GM12864 (cell line): ENCODE data around the gene ETV5.

ENCODE experiments used
- DNase-seq: peaks from one replicate; pipeline ENCODE4 v3.0.0-alpha.2; 2011; ENCODE audit warnings: low read depth
- H3K4me3 ChIP-seq: 2 replicates; pipeline ENCODE4 v1.5.1; 2011; ENCODE audit warnings: mild to moderate bottlenecking, low read depth, low read length, control low read depth
- CTCF ChIP-seq: IDR thresholded peaks from 2 replicates; pipeline ENCODE4 v1.5.1; 2011; ENCODE audit warnings: low read depth, mild to moderate bottlenecking, moderate library complexity, low read length, control low read depth, inconsistent platforms; ENCODE audit errors: missing control alignments

ETV5 gene

GRCh38 chr3:186149319-186149960, 40.6 kb upstream of the ETV5 start:
- no peak overlapping the region for H3K4me3 ChIP-seq
- DNase-seq: no peak
- no peak for TF ChIP-seq CTCF

- no peak for TF ChIP-seq CTCF
- DNase-seq: no peak
- H3K4me3 ChIP-seq: no peak overlapping the region
These were observed 35.4 kb upstream of the ETV5 start for GRCh38 chr3:186144257-186144656.

GRCh38 chr3:186143250-186143649, 34.4 kb upstream of the ETV5 start:
- DNase-seq: no peak

GRCh38 chr3:186142393-186142932, 33.6 kb upstream of the ETV5 start:
- H3K4me3 ChIP-seq: no peak overlapping the region
- no peak for DNase-seq
- TF ChIP-seq CTCF: no peak

More at GRCh38 chr3:186143250-186143649, 34.4 kb upstream of the ETV5 start:
- H3K4me3 ChIP-seq: no peak overlapping the region
- TF ChIP-seq CTCF: no peak

- H3K4me3 ChIP-seq: no peak overlapping the region
- DNase-seq: no peak
- no peak for TF ChIP-seq CTCF
These were observed 32.9 kb upstream of the ETV5 start for GRCh38 chr3:186141790-186142189.

- no peak for TF ChIP-seq CTCF
- DNase-seq: no peak
- H3K4me3 ChIP-seq: no peak overlapping the region
These were observed 29.5 kb upstream of the ETV5 start for GRCh38 chr3:186138272-186138981.
